ENCODE results near the gene RBM48. TPM values are rescaled to one million over a fixed set of nuclear protein-coding genes. Genes with fewer than 3 reads are reported as not detected.
"Not testable (repeated sequence)": the region's sequence is repeated elsewhere in the genome, so short reads cannot be mapped to it uniquely, and the experiment has no call there.

RBM48 gene
- total RNA-seq (32.9 and 36.8 TPM in 2 replicates), polyA plus RNA-seq (11.0 and 20.4 TPM in 2 replicates), polyA minus RNA-seq (11.8 and 12.3 TPM in 2 replicates)
- total RNA-seq (2013): 25.0 TPM

DNA sequence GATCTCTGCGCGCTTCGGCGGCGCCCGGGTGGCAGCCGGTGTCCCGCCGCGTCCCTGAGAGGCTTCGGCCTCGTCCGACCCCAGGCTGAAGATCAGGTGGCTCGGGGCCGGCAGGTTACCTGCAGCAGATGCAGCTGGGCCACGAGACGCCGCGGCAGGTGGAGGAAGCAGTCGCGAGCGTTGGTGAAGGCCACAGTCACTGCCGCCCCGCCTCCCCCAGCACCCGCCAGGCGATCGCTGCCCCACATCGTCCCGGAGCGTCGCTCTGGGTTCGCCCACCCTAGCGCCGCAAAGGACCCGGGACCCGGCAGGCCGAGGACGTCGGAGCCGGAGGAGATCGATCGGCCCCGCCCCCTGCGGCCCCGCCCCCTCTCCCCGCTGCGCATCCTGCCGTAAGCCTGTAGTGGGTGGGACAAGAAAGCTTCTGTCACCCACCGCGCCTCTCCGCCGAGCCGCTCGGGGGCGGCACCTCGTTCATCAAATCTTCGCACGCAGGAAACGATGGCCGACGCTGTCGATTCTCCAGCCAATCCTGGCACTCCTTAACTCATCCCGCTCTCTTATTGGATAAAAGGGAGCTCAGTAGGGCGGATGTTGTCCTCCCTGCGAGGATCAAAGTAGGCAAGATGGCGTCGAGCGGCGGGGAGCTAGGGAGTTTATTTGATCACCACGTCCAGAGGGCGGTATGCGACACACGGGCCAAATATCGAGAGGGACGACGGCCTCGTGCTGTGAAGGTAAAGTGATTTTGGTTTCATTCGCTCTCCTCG lies at the start of gene RBM48, which contains the start of gene PEX1:
RBM48 (plus strand) TSS at position 608 of the 770 bp plus-strand sequence; CDS start at position 627, 19 bp downstream.
PEX1 (minus strand) TSS at position 333 of the 770 bp plus-strand sequence; CDS start at position 248, 85 bp downstream.
- peaks cover 4% of the 10 kb centered on the region for H4K20me1 ChIP-seq (ENCODE audit: control insufficient read depth, insufficient read depth, low read length, poor library complexity, severe bottlenecking)
- peak within 1 kb of the TSS; percentile 81 to 99 (median 95) for H3K4me3 ChIP-seq (ENCODE audit: control extremely low read depth in 1 of 5, extremely low read depth in 1 of 5, insufficient read depth in 1 of 5, low read depth in 2 of 5, low read length in 4 of 5)
- H2AFZ ChIP-seq (ENCODE audit: insufficient read depth, low read depth, low read length, poor library complexity, severe bottlenecking): peak within 1 kb of the TSS; percentile 87
- H3K27ac Mint-ChIP-seq: peak within 1 kb of the TSS; percentile 95
- H3K9me3 Mint-ChIP-seq (ENCODE audit: insufficient read depth): no peaks in the 10 kb centered on the region
- peaks cover 47% of the 10 kb centered on the region for H3K79me2 ChIP-seq (ENCODE audit: control insufficient read depth, insufficient read depth, low read length)
- peaks cover 5 to 31% of the 10 kb centered on the region in 2 experiments for H3K36me3 ChIP-seq (replicated peaks in 1 of 2; ENCODE audit: control extremely low read depth in 1 of 2, control insufficient read depth in 1 of 2, extremely low read depth in 1 of 2, insufficient read depth in 2 of 2, low read length in 1 of 2)
- peak within 1 kb of the TSS; percentile 81 for H3K9ac ChIP-seq (ENCODE audit: low read length)
- ChIA-PET POLR2A (interaction anchor here (0.6 to 2.2 kb wide), 9 partner anchors 46 to 1804 kb away, joined by 3 to 17 read pairs (median 5); partner anchors contain the start of genes ANKIB1, CYP51A1, FAM133B and GATAD1), CTCF (interaction anchor here (0.6 to 2.0 kb wide), 12 partner anchors 10 to 704 kb away, joined by 3 to 20 read pairs (median 4); partner anchors contain the start of genes ANKIB1, FAM133B, GATAD1 and KRIT1)
- H3K27ac ChIP-seq (ENCODE audit: low read length in 2 of 2): peak within 1 kb of the TSS; percentile 89 to 96
- H3K4me2 ChIP-seq (replicated peaks; ENCODE audit: low read depth, low read length, poor library complexity, severe bottlenecking): peak within 1 kb of the TSS; percentile 83
- peak within 1 kb of the TSS; percentile 88 for H3K4me3 Mint-ChIP-seq
- no peaks in the 10 kb centered on the region for H3K27me3 ChIP-seq (replicated peaks in 1 of 4; ENCODE audit: control extremely low read depth in 1 of 4, control insufficient read depth in 3 of 4, insufficient read depth in 4 of 4, low read length in 3 of 4)
- ATAC-seq (ENCODE audit: low read depth) (peak; percentile 91), DNase-seq (peak; percentile 98)
- TF ChIP-seq, protein P1, sequence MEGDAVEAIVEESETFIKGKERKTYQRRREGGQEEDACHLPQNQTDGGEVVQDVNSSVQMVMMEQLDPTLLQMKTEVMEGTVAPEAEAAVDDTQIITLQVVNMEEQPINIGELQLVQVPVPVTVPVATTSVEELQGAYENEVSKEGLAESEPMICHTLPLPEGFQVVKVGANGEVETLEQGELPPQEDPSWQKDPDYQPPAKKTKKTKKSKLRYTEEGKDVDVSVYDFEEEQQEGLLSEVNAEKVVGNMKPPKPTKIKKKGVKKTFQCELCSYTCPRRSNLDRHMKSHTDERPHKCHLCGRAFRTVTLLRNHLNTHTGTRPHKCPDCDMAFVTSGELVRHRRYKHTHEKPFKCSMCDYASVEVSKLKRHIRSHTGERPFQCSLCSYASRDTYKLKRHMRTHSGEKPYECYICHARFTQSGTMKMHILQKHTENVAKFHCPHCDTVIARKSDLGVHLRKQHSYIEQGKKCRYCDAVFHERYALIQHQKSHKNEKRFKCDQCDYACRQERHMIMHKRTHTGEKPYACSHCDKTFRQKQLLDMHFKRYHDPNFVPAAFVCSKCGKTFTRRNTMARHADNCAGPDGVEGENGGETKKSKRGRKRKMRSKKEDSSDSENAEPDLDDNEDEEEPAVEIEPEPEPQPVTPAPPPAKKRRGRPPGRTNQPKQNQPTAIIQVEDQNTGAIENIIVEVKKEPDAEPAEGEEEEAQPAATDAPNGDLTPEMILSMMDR (IDR thresholded peaks at IDR 0.05): peak; percentile 31
- no peak for TF ChIP-seq EZH2 (IDR thresholded peaks at IDR 0.05; ENCODE audit: borderline replicate concordance, insufficient read depth, low read depth, low read length, poor library complexity, severe bottlenecking)
- no peaks in the 10 kb centered on the region for H3K9me3 ChIP-seq (ENCODE audit: control extremely low read depth in 1 of 3, control insufficient read depth in 2 of 3, insufficient read depth in 1 of 3, low read length in 2 of 3)
- H3K4me1 ChIP-seq (ENCODE audit: control insufficient read depth in 2 of 2, insufficient read depth in 2 of 2, low read length in 2 of 2): peaks cover 14 to 19% of the 10 kb centered on the region in 2 donors
- no peaks in the 10 kb centered on the region for H3K27me3 Mint-ChIP-seq
- intact Hi-C loops (cut with micrococcal nuclease): loop anchor here (1.0 to 2.0 kb wide), 8 partner anchors 62 to 704 kb away; partner anchors contain the start of genes ANKIB1, CYP51A1, FAM133B and KRIT1
- peaks cover 26% of the 10 kb centered on the region for H3K4me1 Mint-ChIP-seq
- WGBS (ENCODE audit: insufficient coverage): under 1% methylated on average over 77 of the region's 79 CpGs

DNA sequence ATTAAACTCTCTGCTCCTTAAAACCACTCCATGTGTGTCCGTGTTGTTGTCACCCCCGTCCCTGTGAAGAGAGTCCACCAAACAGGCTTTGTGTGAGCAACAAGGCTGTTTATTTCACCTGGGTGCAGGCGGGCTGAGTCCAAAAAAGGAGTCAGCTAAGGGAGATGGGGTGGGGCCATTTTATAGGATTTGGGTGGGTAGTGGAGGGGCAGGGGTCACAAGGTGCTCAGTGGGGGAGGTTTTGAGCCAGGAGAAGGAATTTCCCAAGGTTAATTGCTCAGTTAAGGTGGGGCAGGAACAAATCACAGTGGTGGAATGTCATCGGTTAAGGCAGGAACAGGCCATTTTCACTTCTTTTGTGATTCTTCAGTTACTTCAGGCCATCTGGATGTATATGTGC lies 49.4 kb upstream of the RBM48 start:
- H3K36me3 ChIP-seq (replicated peaks in 1 of 2; ENCODE audit: control extremely low read depth in 1 of 2, control insufficient read depth in 1 of 2, extremely low read depth in 1 of 2, insufficient read depth in 2 of 2, low read length in 1 of 2); intact Hi-C loops (cut with micrococcal nuclease); H3K27ac ChIP-seq (ENCODE audit: low read length in 2 of 2); H3K27me3 ChIP-seq (replicated peaks in 1 of 4; ENCODE audit: control extremely low read depth in 1 of 4, control insufficient read depth in 3 of 4, insufficient read depth in 4 of 4, low read length in 3 of 4); H3K79me2 ChIP-seq (ENCODE audit: control insufficient read depth, insufficient read depth, low read length); H3K4me3 ChIP-seq (ENCODE audit: control extremely low read depth in 1 of 5, extremely low read depth in 1 of 5, insufficient read depth in 1 of 5, low read depth in 2 of 5, low read length in 4 of 5); H2AFZ ChIP-seq (ENCODE audit: insufficient read depth, low read depth, low read length, poor library complexity, severe bottlenecking); H3K4me2 ChIP-seq (replicated peaks; ENCODE audit: low read depth, low read length, poor library complexity, severe bottlenecking); H3K27me3 Mint-ChIP-seq; H3K9ac ChIP-seq (ENCODE audit: low read length); H3K4me1 Mint-ChIP-seq; H4K20me1 ChIP-seq (ENCODE audit: control insufficient read depth, insufficient read depth, low read length, poor library complexity, severe bottlenecking); H3K4me1 ChIP-seq (ENCODE audit: control insufficient read depth in 2 of 2, insufficient read depth in 2 of 2, low read length in 2 of 2); H3K9me3 ChIP-seq (ENCODE audit: control extremely low read depth in 1 of 3, control insufficient read depth in 2 of 3, insufficient read depth in 1 of 3, low read length in 2 of 3); H3K9me3 Mint-ChIP-seq (ENCODE audit: insufficient read depth); ATAC-seq (ENCODE audit: low read depth); H3K4me3 Mint-ChIP-seq; H3K27ac Mint-ChIP-seq; DNase-seq; CTCF ChIA-PET; POLR2A ChIA-PET: not testable (repeated sequence)
- WGBS (ENCODE audit: insufficient coverage): 100% methylated on average over 4 of the region's 4 CpGs

DNA sequence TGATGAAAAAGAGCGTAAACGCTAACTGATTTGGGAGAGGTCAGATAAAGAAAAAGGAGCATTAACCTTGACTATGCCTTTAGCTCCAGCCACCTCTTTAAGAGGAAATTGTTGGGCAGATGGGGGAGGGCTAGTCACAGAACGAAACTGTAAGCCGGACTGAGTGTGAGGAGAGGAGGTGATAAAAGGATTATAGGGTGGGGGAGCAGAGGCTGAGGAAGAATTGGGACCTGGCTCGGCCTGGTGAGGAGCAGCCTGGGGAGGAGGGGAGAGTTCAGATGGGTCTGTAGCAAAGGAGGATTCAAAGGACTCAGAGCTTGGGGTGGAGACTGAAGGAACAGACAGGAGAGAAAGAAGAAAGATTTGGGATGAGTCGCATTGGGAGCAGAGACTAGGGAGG lies 45.0 kb upstream of the RBM48 start:
- DNase-seq; intact Hi-C loops (cut with micrococcal nuclease); H3K4me1 ChIP-seq (ENCODE audit: control insufficient read depth in 2 of 2, insufficient read depth in 2 of 2, low read length in 2 of 2); H3K4me2 ChIP-seq (replicated peaks; ENCODE audit: low read depth, low read length, poor library complexity, severe bottlenecking); H3K27me3 ChIP-seq (replicated peaks in 1 of 4; ENCODE audit: control extremely low read depth in 1 of 4, control insufficient read depth in 3 of 4, insufficient read depth in 4 of 4, low read length in 3 of 4); H2AFZ ChIP-seq (ENCODE audit: insufficient read depth, low read depth, low read length, poor library complexity, severe bottlenecking); H3K79me2 ChIP-seq (ENCODE audit: control insufficient read depth, insufficient read depth, low read length); H3K27me3 Mint-ChIP-seq; H3K4me3 Mint-ChIP-seq; H3K4me3 ChIP-seq (ENCODE audit: control extremely low read depth in 1 of 5, extremely low read depth in 1 of 5, insufficient read depth in 1 of 5, low read depth in 2 of 5, low read length in 4 of 5); H3K9me3 ChIP-seq (ENCODE audit: control extremely low read depth in 1 of 3, control insufficient read depth in 2 of 3, insufficient read depth in 1 of 3, low read length in 2 of 3); H3K27ac ChIP-seq (ENCODE audit: low read length in 2 of 2); ATAC-seq (ENCODE audit: low read depth); H3K27ac Mint-ChIP-seq; CTCF ChIA-PET; H3K4me1 Mint-ChIP-seq; H4K20me1 ChIP-seq (ENCODE audit: control insufficient read depth, insufficient read depth, low read length, poor library complexity, severe bottlenecking); POLR2A ChIA-PET; H3K9me3 Mint-ChIP-seq (ENCODE audit: insufficient read depth); H3K9ac ChIP-seq (ENCODE audit: low read length): not testable (repeated sequence)
- 87% methylated on average over 4 of the region's 6 CpGs for WGBS (ENCODE audit: insufficient coverage)
- H3K36me3 ChIP-seq (replicated peaks in 1 of 2; ENCODE audit: control extremely low read depth in 1 of 2, control insufficient read depth in 1 of 2, extremely low read depth in 1 of 2, insufficient read depth in 2 of 2, low read length in 1 of 2): peaks cover 7 to 19% of the 10 kb centered on the region in 2 experiments
